ENCODE results near the gene CDKL4. TPM values are rescaled to one million over a fixed set of nuclear protein-coding genes. Genes with fewer than 3 reads are reported as not detected.
"Not testable (repeated sequence)": the region's sequence is repeated elsewhere in the genome, so short reads cannot be mapped to it uniquely, and the experiment has no call there.

CDKL4 gene
- total and polyA plus RNA-seq, 4 donors, result 0.88 to 1.3 TPM; not detected in 2

GRCh38 chr2:39138837-39139211 is 104.9 kb downstream of the CDKL4 start:
- intact Hi-C loops (cut with DNase I), result no loop called here
- WGBS, 2 donors, result 93 to 96% methylated on average over 8 of the region's 8 CpGs
- H3K4me1 ChIP-seq (ENCODE audit: control insufficient read depth in 1 of 2, insufficient read depth in 2 of 2, low read length in 2 of 2), result no peaks in the 10 kb centered on the region
- no peak overlapping the region for H3K27ac ChIP-seq (ENCODE audit: low read depth in 1 of 2, low read length in 2 of 2)
- H3K9me3 ChIP-seq (ENCODE audit: control insufficient read depth, low read length), result no peaks in the 10 kb centered on the region
- H3K27me3 ChIP-seq (ENCODE audit: control insufficient read depth in 1 of 2, insufficient read depth in 2 of 2, low read length in 1 of 2), result no peaks in the 10 kb centered on the region
- DNase-seq, result no peak
- no peak for ATAC-seq (ENCODE audit: low FRiP score)
- H3K36me3 ChIP-seq (ENCODE audit: control insufficient read depth in 1 of 2, insufficient read depth in 2 of 2, low read length in 1 of 2), result no peaks in the 10 kb centered on the region
- no peak overlapping the region for H3K4me3 ChIP-seq (ENCODE audit: low read length in 2 of 2)

GRCh38 chr2:39138187-39138836 is 105.5 kb downstream of the CDKL4 start:
- H3K36me3 ChIP-seq (ENCODE audit: control insufficient read depth in 1 of 2, insufficient read depth in 2 of 2, low read length in 1 of 2); H3K27me3 ChIP-seq (ENCODE audit: control insufficient read depth in 1 of 2, insufficient read depth in 2 of 2, low read length in 1 of 2); H3K27ac ChIP-seq (ENCODE audit: low read depth in 1 of 2, low read length in 2 of 2); H3K4me3 ChIP-seq (ENCODE audit: low read length in 2 of 2); DNase-seq; H3K4me1 ChIP-seq (ENCODE audit: control insufficient read depth in 1 of 2, insufficient read depth in 2 of 2, low read length in 2 of 2); ATAC-seq (ENCODE audit: low FRiP score); intact Hi-C loops (cut with DNase I); H3K9me3 ChIP-seq (ENCODE audit: control insufficient read depth, low read length): not testable (repeated sequence)
- 80 to 84% methylated on average over 18 of the region's 18 CpGs for WGBS, 2 donors

- intact Hi-C loops (cut with DNase I), result no loop called here
- ATAC-seq (ENCODE audit: low FRiP score) (no peak), DNase-seq (no peak)
- H3K27me3 ChIP-seq (ENCODE audit: control insufficient read depth in 1 of 2, insufficient read depth in 2 of 2, low read length in 1 of 2), result no peaks in the 10 kb centered on the region
- no peaks in the 10 kb centered on the region for H3K36me3 ChIP-seq (ENCODE audit: control insufficient read depth in 1 of 2, insufficient read depth in 2 of 2, low read length in 1 of 2)
- H3K9me3 ChIP-seq (ENCODE audit: control insufficient read depth, low read length), result no peaks in the 10 kb centered on the region
- no peak overlapping the region for H3K27ac ChIP-seq (ENCODE audit: low read depth in 1 of 2, low read length in 2 of 2)
- no peak overlapping the region for H3K4me3 ChIP-seq (ENCODE audit: low read length in 2 of 2)
- 85 to 86% methylated on average over 5 of the region's 5 CpGs for WGBS, 2 donors
- H3K4me1 ChIP-seq (ENCODE audit: control insufficient read depth in 1 of 2, insufficient read depth in 2 of 2, low read length in 2 of 2), result no peaks in the 10 kb centered on the region
These were observed 107.0 kb downstream of the CDKL4 start for GRCh38 chr2:39136799-39137198.

GRCh38 chr2:39135690-39136259 is 108.0 kb downstream of the CDKL4 start:
- no peaks in the 10 kb centered on the region for H3K4me1 ChIP-seq (ENCODE audit: control insufficient read depth in 1 of 2, insufficient read depth in 2 of 2, low read length in 2 of 2)
- H3K27ac ChIP-seq (ENCODE audit: low read depth in 1 of 2, low read length in 2 of 2), result no peak overlapping the region
- intact Hi-C loops (cut with DNase I), result no loop called here
- no peak for DNase-seq
- H3K36me3 ChIP-seq (ENCODE audit: control insufficient read depth in 1 of 2, insufficient read depth in 2 of 2, low read length in 1 of 2), result no peaks in the 10 kb centered on the region
- 61 to 64% methylated on average over 5 of the region's 5 CpGs for WGBS, 2 donors
- ATAC-seq (ENCODE audit: low FRiP score), result no peak
- no peaks in the 10 kb centered on the region for H3K27me3 ChIP-seq (ENCODE audit: control insufficient read depth in 1 of 2, insufficient read depth in 2 of 2, low read length in 1 of 2)
- no peak overlapping the region for H3K4me3 ChIP-seq (ENCODE audit: low read length in 2 of 2)
- no peaks in the 10 kb centered on the region for H3K9me3 ChIP-seq (ENCODE audit: control insufficient read depth, low read length)

- Histone ChIP-seq H3K27ac (ENCODE audit: low read depth in 1 of 2, low read length in 2 of 2) (no peak overlapping the region), H3K9me3 (ENCODE audit: control insufficient read depth, low read length) (no peaks in the 10 kb centered on the region), H3K36me3 (ENCODE audit: control insufficient read depth in 1 of 2, insufficient read depth in 2 of 2, low read length in 1 of 2) (no peaks in the 10 kb centered on the region), H3K4me3 (ENCODE audit: low read length in 2 of 2) (no peak overlapping the region), H3K27me3 (ENCODE audit: control insufficient read depth in 1 of 2, insufficient read depth in 2 of 2, low read length in 1 of 2) (no peaks in the 10 kb centered on the region), H3K4me1 (ENCODE audit: control insufficient read depth in 1 of 2, insufficient read depth in 2 of 2, low read length in 2 of 2) (no peaks in the 10 kb centered on the region)
- no peak for ATAC-seq (ENCODE audit: low FRiP score)
- WGBS, 2 donors, result 85 to 87% methylated on average over 3 of the region's 3 CpGs
- no peak for DNase-seq
- intact Hi-C loops (cut with DNase I), result no loop called here
These were observed 110.4 kb downstream of the CDKL4 start for GRCh38 chr2:39133215-39133851.

- Histone ChIP-seq H3K9me3 (ENCODE audit: control insufficient read depth, low read length) (no peaks in the 10 kb centered on the region), H3K27me3 (ENCODE audit: control insufficient read depth in 1 of 2, insufficient read depth in 2 of 2, low read length in 1 of 2) (no peaks in the 10 kb centered on the region), H3K4me1 (ENCODE audit: control insufficient read depth in 1 of 2, insufficient read depth in 2 of 2, low read length in 2 of 2) (peaks cover 0 to 1% of the 10 kb centered on the region in 2 donors), H3K4me3 (ENCODE audit: low read length in 2 of 2) (no peak overlapping the region), H3K27ac (ENCODE audit: low read depth in 1 of 2, low read length in 2 of 2) (no peak overlapping the region), H3K36me3 (ENCODE audit: control insufficient read depth in 1 of 2, insufficient read depth in 2 of 2, low read length in 1 of 2) (no peaks in the 10 kb centered on the region)
- 93 to 97% methylated on average over 1 of the region's 1 CpG for WGBS, 2 donors
- no peak for ATAC-seq (ENCODE audit: low FRiP score)
- DNase-seq, result no peak
- intact Hi-C loops (cut with DNase I), result no loop called here
These were observed 114.8 kb downstream of the CDKL4 start for GRCh38 chr2:39128919-39129391.

GRCh38 chr2:39127973-39128372 is 115.8 kb downstream of the CDKL4 start:
- 46 to 50% methylated on average over 1 of the region's 1 CpG for WGBS, 2 donors
- H3K36me3 ChIP-seq (ENCODE audit: control insufficient read depth in 1 of 2, insufficient read depth in 2 of 2, low read length in 1 of 2), result no peaks in the 10 kb centered on the region
- H3K9me3 ChIP-seq (ENCODE audit: control insufficient read depth, low read length), result no peaks in the 10 kb centered on the region
- ATAC-seq (ENCODE audit: low FRiP score), result no peak
- no peak overlapping the region for H3K4me3 ChIP-seq (ENCODE audit: low read length in 2 of 2)
- no peak for DNase-seq
- H3K27me3 ChIP-seq (ENCODE audit: control insufficient read depth in 1 of 2, insufficient read depth in 2 of 2, low read length in 1 of 2), result no peaks in the 10 kb centered on the region
- H3K27ac ChIP-seq (ENCODE audit: low read depth in 1 of 2, low read length in 2 of 2), result peak overlapping the region in 1 of 2 donors; percentile 82
- intact Hi-C loops (cut with DNase I), result no loop called here
- peaks cover 0 to 1% of the 10 kb centered on the region in 2 donors for H3K4me1 ChIP-seq (ENCODE audit: control insufficient read depth in 1 of 2, insufficient read depth in 2 of 2, low read length in 2 of 2)
